ENCODE measurements around the gene CARD11.

The CARD11 gene

DNA sequence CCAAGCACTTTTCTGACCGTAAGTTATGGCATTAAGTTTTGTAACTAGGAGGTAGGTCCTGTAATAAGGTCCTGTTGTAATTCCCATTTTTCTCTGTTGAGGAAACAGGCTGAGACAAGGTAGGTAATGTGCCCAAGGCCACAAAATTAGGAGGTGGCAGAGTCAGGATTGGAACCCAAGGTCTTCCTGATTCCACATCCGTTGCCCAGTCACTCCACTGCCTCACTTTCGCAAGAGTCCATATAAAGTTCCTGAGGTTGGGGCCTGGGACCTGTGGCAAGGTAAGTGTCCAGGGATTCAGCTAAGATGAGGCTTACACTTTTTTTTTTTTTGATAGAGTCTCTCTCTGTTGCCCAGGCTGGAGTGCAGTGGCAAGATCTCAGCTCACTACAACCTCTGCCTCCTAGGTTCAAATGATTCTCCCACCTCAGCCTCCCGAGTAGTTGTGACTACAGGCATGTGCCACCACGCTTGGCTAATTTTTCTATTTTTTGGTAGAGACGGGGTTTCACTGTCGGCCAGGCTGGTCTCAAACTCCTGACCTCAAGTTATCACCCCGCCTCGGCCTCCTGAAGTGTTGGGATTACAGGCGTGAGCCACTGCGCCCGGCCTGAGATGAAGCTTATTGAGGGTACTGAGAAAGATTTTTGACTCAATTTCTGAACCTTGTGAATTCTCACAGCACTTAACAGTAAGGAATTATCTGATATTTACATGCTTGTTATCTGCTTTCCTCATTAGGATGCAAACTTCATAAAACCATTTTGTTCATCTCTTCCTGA is 179.3 kb downstream of the CARD11 start:
- no peak for DNase-seq

DNA sequence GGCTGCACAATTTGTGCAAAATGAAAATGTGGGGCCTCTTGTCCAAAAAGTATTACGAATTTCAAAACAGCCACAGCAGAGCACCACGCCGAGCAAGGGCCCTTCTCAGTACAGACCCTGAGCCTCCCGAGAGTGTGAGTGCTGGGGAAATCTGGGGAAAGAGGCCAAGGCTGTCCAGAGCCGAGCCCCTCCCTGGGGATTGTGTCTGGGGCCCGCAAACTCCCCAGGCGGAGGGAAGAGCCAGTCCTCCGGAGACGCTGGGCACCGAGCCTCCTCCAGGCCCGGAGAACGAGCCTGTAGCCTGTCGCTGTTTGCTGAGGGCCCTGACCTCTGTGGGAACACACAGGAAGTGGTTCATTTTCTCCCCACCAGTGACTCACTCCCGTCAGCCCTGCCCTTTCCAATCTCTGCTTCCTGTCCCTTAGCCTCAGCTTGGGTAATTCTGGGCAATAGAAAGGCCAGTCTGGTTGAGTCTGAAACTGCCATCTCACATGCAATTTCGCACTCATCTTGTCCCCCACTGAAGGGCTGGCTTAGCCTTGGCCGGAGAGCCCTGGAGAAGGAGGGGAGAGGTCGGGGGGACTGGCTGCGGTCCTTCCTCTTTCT is 180.1 kb downstream of the CARD11 start:
- no peak for DNase-seq

DNA sequence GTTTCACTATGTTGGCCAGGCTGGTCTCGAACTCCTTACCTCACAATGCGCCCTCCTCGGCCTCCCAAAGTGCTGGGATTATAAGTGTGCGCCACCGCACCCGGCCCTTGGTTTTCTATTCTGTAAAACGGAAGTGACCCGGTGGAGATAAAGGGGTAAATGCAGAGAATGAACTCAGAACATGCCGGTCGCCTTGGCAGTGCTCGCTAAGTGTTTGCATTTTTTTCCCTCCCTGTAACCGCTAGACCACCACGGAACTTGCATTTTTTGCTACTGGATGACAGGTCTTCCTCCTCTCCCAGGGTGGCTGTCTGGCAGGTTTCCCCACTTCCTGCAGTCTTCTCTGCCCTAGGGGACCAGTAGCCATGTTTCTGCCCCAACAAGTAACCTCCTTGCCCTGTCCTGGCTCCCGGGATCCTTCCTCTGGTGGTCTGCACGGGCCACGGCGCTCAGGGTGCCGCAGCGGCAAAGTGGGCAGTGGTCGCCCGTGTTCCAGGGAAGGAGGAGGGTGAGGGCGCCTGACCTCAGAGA is 180.8 kb downstream of the CARD11 start:
- DNase-seq: no peak

DNA sequence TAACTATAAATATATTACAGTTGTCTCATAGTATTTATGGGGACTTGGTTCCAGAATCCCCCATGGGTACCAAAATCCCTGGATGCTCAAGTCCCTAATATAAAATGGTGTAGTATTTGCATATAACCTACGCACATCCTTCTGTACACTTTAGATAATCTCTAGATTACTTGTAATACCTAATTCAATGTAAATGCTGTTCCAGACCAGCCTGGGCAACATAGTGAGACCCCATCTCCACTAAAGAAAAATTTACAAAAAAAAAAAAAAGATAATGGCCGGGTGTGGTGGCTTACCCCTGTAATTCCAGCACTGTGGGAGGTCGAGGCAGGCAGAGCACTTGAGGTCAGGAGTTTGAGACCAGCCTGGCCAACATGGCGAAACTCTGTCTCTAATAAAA is 182.2 kb downstream of the CARD11 start:
- DNase-seq: no peak

DNA sequence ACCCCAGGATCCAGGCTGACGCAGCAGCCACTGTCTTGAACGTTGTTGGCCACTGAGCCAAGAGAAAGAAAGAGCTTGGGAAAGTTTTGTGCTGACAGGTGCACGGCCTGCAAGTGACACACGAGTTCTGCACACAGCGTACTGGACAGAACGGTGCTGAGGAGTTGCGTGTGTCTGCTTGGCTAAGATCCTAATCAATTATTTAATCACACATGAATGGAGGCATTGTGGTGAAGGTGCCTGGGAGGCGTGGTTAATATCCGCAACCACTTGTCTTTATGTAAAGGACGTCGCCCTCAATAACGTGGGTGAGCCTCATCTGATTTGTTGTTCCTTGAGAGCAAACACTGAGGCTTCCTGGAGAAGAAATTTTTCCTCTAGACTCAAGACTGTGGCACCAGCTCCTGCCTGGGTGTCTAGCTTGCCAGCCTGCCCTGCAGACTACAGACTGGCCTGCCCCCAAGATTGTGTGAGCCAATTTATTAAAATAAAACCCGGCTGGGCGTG is 183.0 kb downstream of the CARD11 start:
- DNase-seq: no peak

DNA sequence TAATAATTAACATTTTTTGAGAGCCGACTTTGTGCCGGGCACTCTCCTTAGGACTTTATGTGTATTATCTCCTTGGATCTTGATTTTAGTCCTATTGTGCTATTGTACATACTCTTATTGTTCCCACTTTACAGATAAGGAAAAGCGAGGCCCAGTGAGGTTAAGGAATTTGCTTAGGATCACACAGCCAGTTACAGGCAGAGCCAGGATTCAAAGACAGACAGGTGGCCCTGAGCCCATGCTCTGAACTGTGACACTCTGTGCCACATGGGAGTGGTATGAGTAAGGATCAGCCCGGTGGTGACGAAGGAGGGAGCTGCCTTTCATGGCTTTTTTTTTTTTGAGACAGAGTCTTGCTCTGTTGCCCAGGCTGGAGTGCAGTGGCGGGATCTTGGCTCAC is 183.7 kb downstream of the CARD11 start:
- DNase-seq: no peak

DNA sequence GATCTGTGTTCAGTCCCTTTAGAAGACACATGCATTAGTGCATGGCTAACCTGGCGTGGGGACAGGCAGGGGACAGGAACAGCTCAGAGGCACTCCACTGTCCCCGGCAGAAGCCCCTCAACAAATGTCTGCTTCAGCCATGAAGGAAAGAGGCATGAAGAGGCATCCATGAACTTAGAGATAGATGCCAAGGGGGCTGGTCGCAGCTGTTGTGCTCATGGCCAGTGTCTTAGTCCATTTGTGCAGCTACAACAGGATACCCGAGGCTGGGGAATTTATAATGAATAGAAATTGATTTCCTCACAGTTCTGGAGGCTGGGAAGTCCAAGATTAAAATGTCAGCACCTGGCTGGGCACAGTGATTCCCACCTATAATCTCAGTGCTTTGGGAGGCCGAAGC is 185.0 kb downstream of the CARD11 start:
- no peak for DNase-seq

DNA sequence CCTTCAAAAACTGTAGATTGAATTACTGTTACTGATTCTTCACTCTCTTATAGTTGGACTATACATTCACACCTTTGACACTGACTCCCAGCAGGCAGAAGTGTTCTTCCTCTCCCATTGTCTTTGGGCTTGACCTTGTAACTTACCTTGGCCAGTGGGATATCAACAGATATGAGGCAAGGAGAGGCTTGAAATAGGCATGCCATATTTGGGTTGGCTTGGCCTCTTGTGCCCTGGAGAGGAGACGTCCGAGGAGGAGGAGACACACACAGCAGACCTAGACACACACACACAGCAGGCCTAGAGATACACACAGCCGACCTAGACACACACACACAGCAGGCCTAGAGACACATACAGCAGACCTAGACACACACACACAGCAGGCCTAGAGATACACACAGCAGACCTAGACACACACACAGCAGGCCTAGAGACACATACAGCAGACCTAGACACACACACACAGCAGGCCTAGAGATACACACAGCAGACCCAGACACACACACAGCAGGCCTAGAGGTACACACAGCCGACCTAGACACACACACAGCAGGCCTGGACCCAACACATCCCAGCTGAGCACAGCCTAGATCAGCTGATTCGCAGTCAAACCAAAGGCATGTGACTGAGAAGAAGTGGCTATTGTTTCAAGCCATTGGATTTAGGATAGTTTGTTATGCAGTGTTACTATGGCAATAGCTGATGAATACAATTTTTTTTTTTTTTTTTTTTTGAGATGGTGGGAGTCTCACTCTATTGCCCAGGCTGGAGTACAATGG is 187.1 kb downstream of the CARD11 start:
- no peak for DNase-seq
